Activated B cell treated with CpG ODN at 0.5 μM for 24 hours (primary cell): ENCODE data around the gene PLD4. TPM values are rescaled to one million over a fixed set of nuclear protein-coding genes. Genes with fewer than 3 reads are reported as not detected.

ENCODE experiments used
- ATAC-seq: fragments of 200-7000 bp; cut with Tn5 transposase; one replicate; pipeline ENCODE4 v1.10.0; 2021; ENCODE audit warnings: low read depth, mild to moderate bottlenecking, moderate library complexity
- CTCF ChIA-PET: fragments of 350-600 bp; sonication (Branson Sonifier 250); formaldehyde crosslinking; loops from one replicate; lab custom pipeline; 2021; ENCODE audit warnings: antibody characterized with exemption; lab: Charles Lee
- POLR2A ChIA-PET: fragments of 350-600 bp; sonication (Branson Sonifier 250); formaldehyde crosslinking; loops from one replicate; lab custom pipeline; 2021; ENCODE audit warnings: antibody characterized with exemption; lab: Charles Lee
- DNase-seq: peaks from one replicate; pipeline ENCODE4 v3.0.0; 2022
- H3K27ac Mint-ChIP-seq: one replicate; pipeline ENCODE4 v1.8.0; 2020; ENCODE audit warnings: mixed read lengths
- H3K27me3 Mint-ChIP-seq: one replicate; pipeline ENCODE4 v1.8.0; 2021; ENCODE audit warnings: mixed read lengths
- H3K36me3 Mint-ChIP-seq: one replicate; pipeline ENCODE4 v1.8.0; 2021; ENCODE audit warnings: low read depth, mixed read lengths
- H3K4me1 Mint-ChIP-seq: one replicate; pipeline ENCODE4 v1.8.0; 2021; ENCODE audit warnings: mixed read lengths
- H3K4me3 Mint-ChIP-seq: one replicate; pipeline ENCODE4 v1.8.0; 2020; ENCODE audit warnings: mild to moderate bottlenecking, mixed read lengths
- H3K9me3 Mint-ChIP-seq: one replicate; pipeline ENCODE4 v1.8.0; 2020; ENCODE audit warnings: mixed read lengths
- CTCF ChIP-seq: fragments of 200-600 bp; IDR thresholded peaks from one replicate; pipeline ENCODE4 v1.8.0; 2022; ENCODE audit warnings: antibody characterized with exemption, mild to moderate bottlenecking
- intact Hi-C: fragments of 100-400 bp; cut with micrococcal nuclease; formaldehyde crosslinking; loops from one replicate; pipeline ENCODE4 v1.15.1; 2024
- total RNA-seq: library from RNA; stranded (reverse); gene quantifications from 2 replicates; pipeline ENCODE4 v1.2.3, GENCODE V29; 2022

PLD4 gene
- total RNA-seq, 1 donor from 2014 or later = 473 TPM

GRCh38 chr14:104982548-104983230, 58.0 kb downstream of the PLD4 start:
- no peak for ATAC-seq
- H3K4me1 Mint-ChIP-seq = peaks cover 14% of the 10 kb centered on the region
- ChIA-PET CTCF (no interaction called here), POLR2A (interaction anchor here (1.5 kb wide), 1 partner anchor 105 kb away, joined by 3 read pairs; no protein-coding TSS in a partner anchor)
- TF ChIP-seq CTCF = no peak
- no peak overlapping the region for H3K4me3 Mint-ChIP-seq
- no peaks in the 10 kb centered on the region for H3K36me3 Mint-ChIP-seq
- no peak for DNase-seq
- H3K9me3 Mint-ChIP-seq = no peaks in the 10 kb centered on the region
- intact Hi-C loops = no loop called here
- H3K27me3 Mint-ChIP-seq = peaks cover 10% of the 10 kb centered on the region
- no peak overlapping the region for H3K27ac Mint-ChIP-seq

Other genes starting within 250 kb of the PLD4 start
- gene INF2, start 235.3 kb upstream of the PLD4 start, total RNA-seq = 38.6 and 47.2 TPM in 2 replicates
- 0.18 and 0.39 TPM in 2 replicates for gene ADSS1, start 200.7 kb upstream of the PLD4 start, total RNA-seq
- gene SIVA1, start 171.7 kb upstream of the PLD4 start, total RNA-seq = 47.9 and 51.2 TPM in 2 replicates
- 72.8 and 80.8 TPM in 2 replicates for gene AKT1, start 129.1 kb upstream of the PLD4 start, total RNA-seq
- gene ZBTB42, start 123.8 kb upstream of the PLD4 start, total RNA-seq = 3.0 and 3.1 TPM in 2 replicates
- gene CEP170B, start 59.6 kb upstream of the PLD4 start, total RNA-seq = 1.6 and 1.8 TPM in 2 replicates
- gene AHNAK2, start 53.5 kb downstream of the PLD4 start, total RNA-seq = not detected in 2 replicates
- 2.7 and 3.9 TPM in 2 replicates for gene CLBA1, start 60.9 kb downstream of the PLD4 start, total RNA-seq
- 11.7 and 13.6 TPM in 2 replicates for gene CDCA4, start 96.2 kb downstream of the PLD4 start, total RNA-seq
- gene GPR132, start 140.6 kb downstream of the PLD4 start, total RNA-seq = 43.4 and 48.5 TPM in 2 replicates
- 0.07 and 0.44 TPM in 2 replicates for gene JAG2, start 243.9 kb downstream of the PLD4 start, total RNA-seq